ENCODE data around the gene ITGA2B.

The ITGA2B gene

GRCh38 chr17:44436336-44436735 is 46.9 kb upstream of the ITGA2B start:
- H3K4me3 ChIP-seq (ENCODE audit: low read depth, low read length, poor library complexity, severe bottlenecking) = no peak overlapping the region
- no peaks in the 10 kb centered on the region for H3K27me3 ChIP-seq (ENCODE audit: insufficient read depth, low read length)
- H3K36me3 ChIP-seq (ENCODE audit: insufficient read depth, low read length) = peaks cover 45% of the 10 kb centered on the region
- H3K79me2 ChIP-seq (ENCODE audit: insufficient read depth, low read length) = no peaks in the 10 kb centered on the region
- no peaks in the 10 kb centered on the region for H3F3A ChIP-seq (ENCODE audit: insufficient read depth, low read length)
- no peak overlapping the region for H2AFZ ChIP-seq (ENCODE audit: low read length)
- no peak for TF ChIP-seq EZH2 (IDR thresholded peaks at IDR 0.05; ENCODE audit: borderline replicate concordance, low read length)
- no peak for TF ChIP-seq CTCF (IDR thresholded peaks at IDR 0.05; ENCODE audit: low read length)
- no peak overlapping the region for H3K9ac ChIP-seq (ENCODE audit: low read length)
- H3K4me2 ChIP-seq (ENCODE audit: low read length) = no peak overlapping the region
- no peaks in the 10 kb centered on the region for H3K9me3 ChIP-seq (ENCODE audit: low read length)
- peaks cover 10% of the 10 kb centered on the region for H3K4me1 ChIP-seq (ENCODE audit: insufficient read depth, low read length, severe bottlenecking)
- H3K9me2 ChIP-seq (ENCODE audit: low read depth, low read length) = no peaks in the 10 kb centered on the region
- H4K20me1 ChIP-seq (ENCODE audit: insufficient read depth, low read length) = 0 out of 2 replicates have a peak, but pooled peaks cover 2% of the 10 kb centered on the region
- H3K27ac ChIP-seq (ENCODE audit: low read depth, low read length, poor library complexity, severe bottlenecking) = no peak overlapping the region

- no peak for TF ChIP-seq EZH2 (IDR thresholded peaks at IDR 0.05; ENCODE audit: borderline replicate concordance, low read length)
- TF ChIP-seq CTCF (IDR thresholded peaks at IDR 0.05; ENCODE audit: low read length) = no peak
- no peaks in the 10 kb centered on the region for H3K9me2 ChIP-seq (ENCODE audit: low read depth, low read length)
- no peaks in the 10 kb centered on the region for H3K4me1 ChIP-seq (ENCODE audit: insufficient read depth, low read length, severe bottlenecking)
- H3K27me3 ChIP-seq (ENCODE audit: insufficient read depth, low read length) = no peaks in the 10 kb centered on the region
- no peak overlapping the region for H3K9ac ChIP-seq (ENCODE audit: low read length)
- no peaks in the 10 kb centered on the region for H3F3A ChIP-seq (ENCODE audit: insufficient read depth, low read length)
- H3K27ac ChIP-seq (ENCODE audit: low read depth, low read length, poor library complexity, severe bottlenecking) = no peak overlapping the region
- no peak overlapping the region for H3K4me2 ChIP-seq (ENCODE audit: low read length)
- peaks cover 53% of the 10 kb centered on the region for H3K36me3 ChIP-seq (ENCODE audit: insufficient read depth, low read length)
- H3K9me3 ChIP-seq (ENCODE audit: low read length) = no peaks in the 10 kb centered on the region
- no peaks in the 10 kb centered on the region for H3K79me2 ChIP-seq (ENCODE audit: insufficient read depth, low read length)
- H2AFZ ChIP-seq (ENCODE audit: low read length) = no peak overlapping the region
- H3K4me3 ChIP-seq (ENCODE audit: low read depth, low read length, poor library complexity, severe bottlenecking) = no peak overlapping the region
- 0 out of 2 replicates have a peak, but pooled peaks cover 2% of the 10 kb centered on the region for H4K20me1 ChIP-seq (ENCODE audit: insufficient read depth, low read length)
Observed at GRCh38 chr17:44432254-44433157, 43.1 kb upstream of the ITGA2B start.

GRCh38 chr17:44424828-44425461 is 35.5 kb upstream of the ITGA2B start:
- Histone ChIP-seq H3K4me2 (ENCODE audit: low read length) (no peak overlapping the region), H3K36me3 (ENCODE audit: insufficient read depth, low read length) (peaks cover 43% of the 10 kb centered on the region; the same call in 1 of the 2 replicates)

More at GRCh38 chr17:44424828-44425461, 35.5 kb upstream of the ITGA2B start:
- TF ChIP-seq CTCF (IDR thresholded peaks at IDR 0.05; ENCODE audit: low read length) (no peak), EZH2 (IDR thresholded peaks at IDR 0.05; ENCODE audit: borderline replicate concordance, low read length) (no peak)
- H3K27ac ChIP-seq (ENCODE audit: low read depth, low read length, poor library complexity, severe bottlenecking) = no peak overlapping the region
- no peaks in the 10 kb centered on the region for H3K9me3 ChIP-seq (ENCODE audit: low read length)
- no peaks in the 10 kb centered on the region for H3F3A ChIP-seq (ENCODE audit: insufficient read depth, low read length)
- no peak overlapping the region for H3K9ac ChIP-seq (ENCODE audit: low read length)
- H3K79me2 ChIP-seq (ENCODE audit: insufficient read depth, low read length) = no peaks in the 10 kb centered on the region
- no peaks in the 10 kb centered on the region for H3K9me2 ChIP-seq (ENCODE audit: low read depth, low read length)
- no peaks in the 10 kb centered on the region for H3K27me3 ChIP-seq (ENCODE audit: insufficient read depth, low read length)
- no peaks in the 10 kb centered on the region for H3K4me1 ChIP-seq (ENCODE audit: insufficient read depth, low read length, severe bottlenecking)
- no peak overlapping the region for H3K4me3 ChIP-seq (ENCODE audit: low read depth, low read length, poor library complexity, severe bottlenecking)
- H2AFZ ChIP-seq (ENCODE audit: low read length) = no peak overlapping the region
- no peaks in the 10 kb centered on the region for H4K20me1 ChIP-seq (ENCODE audit: insufficient read depth, low read length)
